Astrocyte of the spinal cord (primary cell): ENCODE data around the gene PIP4K2A.
A peak's percentile ranks its signal among the peaks of the same experiment; 100 is the strongest.

Experiments used
- DNase-seq: peaks from one replicate; pipeline ENCODE4 v3.0.0; 2011; ENCODE audit warnings: low read depth, low spot score
- H3K4me3 ChIP-seq: 2 replicates; pipeline ENCODE4 v1.5.1; 2011; ENCODE audit warnings: low read depth, mild to moderate bottlenecking, low read length, moderate library complexity
- in situ Hi-C: cut with HindIII; loops from 2 replicates; pipeline ENCODE4 v1.10.0; 2017; ENCODE audit warnings: low sequenced_read_pairs
- TF ChIP-seq, protein P1 (sequence below): IDR thresholded peaks from 2 replicates; pipeline ENCODE4 v1.5.1; 2012; ENCODE audit warnings: low read depth, mild to moderate bottlenecking, low read length, inconsistent platforms

The PIP4K2A gene

DNA sequence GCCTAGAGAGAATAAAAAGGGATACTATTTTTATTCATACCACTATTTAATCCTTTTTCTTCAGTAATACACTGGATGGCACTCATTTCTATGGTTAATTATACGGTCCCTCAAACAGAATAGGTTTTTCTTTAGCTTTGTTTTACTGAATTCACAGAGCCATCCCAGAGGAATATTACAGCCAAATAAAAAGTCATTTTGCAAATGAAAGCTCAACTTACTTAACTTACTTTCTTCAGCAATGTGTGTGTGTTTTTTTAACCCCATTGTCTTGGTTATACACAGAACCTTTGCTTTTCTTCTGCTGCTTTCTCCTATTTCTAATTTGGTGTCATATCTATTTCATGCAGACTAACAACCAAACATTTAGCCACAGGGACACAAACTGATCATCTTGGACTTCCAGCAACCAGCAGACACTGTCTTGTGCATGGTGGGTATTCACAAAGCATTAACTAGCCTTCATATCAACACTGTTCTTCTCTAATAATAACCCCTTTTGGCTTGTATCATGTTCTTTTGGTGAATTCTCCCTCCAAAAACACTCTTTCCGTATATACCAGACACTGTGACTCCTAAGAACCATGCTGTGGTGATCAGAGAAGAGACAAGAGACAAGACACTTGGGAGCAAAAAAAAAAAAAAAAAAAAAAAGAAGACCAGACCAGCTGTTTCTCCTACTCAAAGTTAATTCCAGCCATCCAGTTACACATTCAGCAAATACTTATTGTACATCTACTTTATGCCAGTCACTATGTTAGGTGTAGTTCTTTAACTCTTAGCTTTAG, 40.4 kb downstream of the PIP4K2A start:
- in situ Hi-C loops = no loop called here
- no peak for DNase-seq
- no peak overlapping the region for H3K4me3 ChIP-seq
- TF ChIP-seq, protein P1, sequence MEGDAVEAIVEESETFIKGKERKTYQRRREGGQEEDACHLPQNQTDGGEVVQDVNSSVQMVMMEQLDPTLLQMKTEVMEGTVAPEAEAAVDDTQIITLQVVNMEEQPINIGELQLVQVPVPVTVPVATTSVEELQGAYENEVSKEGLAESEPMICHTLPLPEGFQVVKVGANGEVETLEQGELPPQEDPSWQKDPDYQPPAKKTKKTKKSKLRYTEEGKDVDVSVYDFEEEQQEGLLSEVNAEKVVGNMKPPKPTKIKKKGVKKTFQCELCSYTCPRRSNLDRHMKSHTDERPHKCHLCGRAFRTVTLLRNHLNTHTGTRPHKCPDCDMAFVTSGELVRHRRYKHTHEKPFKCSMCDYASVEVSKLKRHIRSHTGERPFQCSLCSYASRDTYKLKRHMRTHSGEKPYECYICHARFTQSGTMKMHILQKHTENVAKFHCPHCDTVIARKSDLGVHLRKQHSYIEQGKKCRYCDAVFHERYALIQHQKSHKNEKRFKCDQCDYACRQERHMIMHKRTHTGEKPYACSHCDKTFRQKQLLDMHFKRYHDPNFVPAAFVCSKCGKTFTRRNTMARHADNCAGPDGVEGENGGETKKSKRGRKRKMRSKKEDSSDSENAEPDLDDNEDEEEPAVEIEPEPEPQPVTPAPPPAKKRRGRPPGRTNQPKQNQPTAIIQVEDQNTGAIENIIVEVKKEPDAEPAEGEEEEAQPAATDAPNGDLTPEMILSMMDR = no peak

DNA sequence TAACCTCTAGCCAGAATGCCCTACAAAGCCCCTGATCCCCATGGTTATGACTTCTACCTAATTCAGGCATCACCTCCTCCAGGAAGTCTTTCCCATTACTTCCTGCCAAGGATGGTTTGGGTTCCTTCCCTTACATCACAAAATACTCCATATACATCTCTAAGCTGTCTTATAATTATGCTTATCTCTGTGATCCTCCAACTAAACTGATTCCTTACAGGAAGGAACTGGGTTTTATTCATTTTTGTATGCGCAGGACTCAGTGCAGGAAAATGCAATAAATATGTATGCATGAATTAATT, 41.3 kb downstream of the PIP4K2A start:
- H3K4me3 ChIP-seq = no peak overlapping the region
- TF ChIP-seq, protein P1 = no peak
- in situ Hi-C loops = no loop called here
- DNase-seq = no peak

DNA sequence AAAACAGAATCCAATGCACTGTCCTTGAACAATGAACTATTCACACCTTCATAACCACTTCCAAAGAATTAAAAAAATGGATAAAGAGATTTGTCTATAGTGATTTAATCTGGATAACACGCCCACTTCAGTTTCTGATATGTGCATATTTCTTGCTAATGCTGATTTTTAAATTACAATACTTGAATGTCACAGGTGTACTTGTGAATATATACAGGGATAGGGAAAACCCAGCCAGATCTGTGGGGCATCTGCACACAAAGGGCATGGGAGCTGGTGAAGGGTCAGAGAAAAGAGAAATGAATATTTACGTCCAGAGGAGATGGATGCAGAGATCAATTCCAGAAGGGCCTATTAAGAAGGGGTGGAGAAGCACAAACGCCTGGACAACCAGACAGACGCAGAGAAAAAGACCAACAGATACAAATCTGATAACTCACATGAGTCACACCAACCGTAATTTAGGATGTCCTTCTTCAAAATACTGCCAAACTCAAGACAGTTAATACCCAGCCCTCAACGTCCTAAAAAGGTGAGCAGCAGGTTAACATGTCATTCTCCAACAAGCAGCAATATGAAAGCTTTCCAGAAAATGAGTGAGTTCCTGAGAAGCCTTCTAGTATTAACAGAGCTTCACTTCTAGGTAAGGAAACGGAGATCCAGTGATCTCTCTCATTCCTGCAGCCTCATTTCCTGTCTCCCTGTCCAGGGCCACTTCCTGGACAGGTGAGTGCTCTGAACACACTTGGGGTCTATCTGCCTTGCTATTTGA, 41.9 kb downstream of the PIP4K2A start:
- in situ Hi-C loops = no loop called here

DNA sequence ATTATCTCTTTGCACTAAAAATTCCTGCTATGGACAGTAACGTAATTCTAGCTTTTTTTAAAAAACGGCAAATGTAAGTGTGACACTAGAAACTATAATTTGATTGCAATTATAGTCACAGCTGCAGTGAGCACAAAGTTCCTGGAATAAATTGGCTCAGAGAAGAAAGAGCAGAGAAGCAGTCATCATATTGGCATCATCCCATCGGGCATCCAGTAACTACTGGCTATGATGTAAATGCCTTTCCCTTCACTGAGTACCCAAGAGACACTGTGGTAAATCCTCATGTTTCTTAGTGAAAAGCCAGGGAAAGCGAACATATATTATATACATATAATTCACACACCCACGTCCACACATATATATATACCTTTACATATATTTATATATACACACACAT, 43.6 kb downstream of the PIP4K2A start:
- TF ChIP-seq, protein P1 = no peak
- DNase-seq = peak; percentile 59
- no peak overlapping the region for H3K4me3 ChIP-seq
- in situ Hi-C loops = no loop called here

More for the DNA sequence above, 41.9 kb downstream of the PIP4K2A start:
- H3K4me3 ChIP-seq = no peak overlapping the region
- DNase-seq = no peak
- TF ChIP-seq, protein P1 = no peak

DNA sequence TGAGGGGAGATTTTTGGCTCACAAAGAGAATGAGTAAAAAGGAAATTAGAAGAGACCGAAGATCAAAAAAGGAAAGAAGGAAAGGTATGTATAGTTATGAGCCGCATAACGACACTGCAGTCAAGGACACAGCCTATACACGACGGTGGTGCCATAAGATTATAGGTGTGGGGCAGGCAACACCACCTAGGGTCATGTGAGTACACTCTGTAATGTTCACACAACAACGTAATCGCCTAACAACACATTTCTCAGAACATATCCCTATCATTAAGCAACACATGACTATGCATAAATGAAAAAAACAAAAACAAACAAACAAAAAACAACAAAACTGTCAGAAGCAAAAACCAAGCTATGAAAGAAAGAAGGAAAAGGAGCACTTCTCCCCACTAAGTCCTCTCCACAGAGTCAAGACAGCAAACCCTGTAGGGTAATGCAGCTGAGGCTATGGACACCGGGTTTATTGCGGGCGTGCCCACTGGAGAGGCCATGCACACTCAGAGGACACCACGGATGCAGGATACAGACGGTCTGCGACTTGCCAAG, 45.1 kb downstream of the PIP4K2A start:
- DNase-seq = no peak
- no peak overlapping the region for H3K4me3 ChIP-seq
- TF ChIP-seq, protein P1 = no peak
- in situ Hi-C loops = no loop called here

DNA sequence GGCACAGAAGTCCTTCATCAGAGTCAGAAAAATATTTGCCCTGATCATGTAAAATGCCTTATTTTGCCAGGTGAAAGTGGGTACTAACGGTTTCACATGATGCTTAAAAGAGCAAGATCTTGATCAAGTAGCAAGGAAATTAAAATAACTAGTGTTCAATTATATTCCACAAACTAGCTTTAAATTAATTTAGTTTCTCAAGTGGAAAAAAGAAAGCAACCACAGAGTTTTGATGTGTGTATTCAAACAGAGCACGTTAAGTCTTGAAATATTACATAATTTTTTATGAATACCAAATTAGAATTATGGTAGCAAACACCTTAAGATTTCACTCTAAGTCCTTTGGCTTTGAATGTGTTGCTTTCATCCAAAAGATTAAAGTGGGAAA, 47.3 kb downstream of the PIP4K2A start:
- no peak overlapping the region for H3K4me3 ChIP-seq
- DNase-seq = no peak
- in situ Hi-C loops = no loop called here
- TF ChIP-seq, protein P1 = no peak
